ENCODE data around the gene PRPH.
"Not testable (repeated sequence)": the region's sequence is repeated elsewhere in the genome, so short reads cannot be mapped to it uniquely, and the experiment has no call there.

PRPH gene

GRCh38 chr12:49332891-49333371 is 38.0 kb downstream of the PRPH start:
- no peak for TF ChIP-seq CTCF (IDR thresholded peaks at IDR 0.05; ENCODE audit: borderline replicate concordance, insufficient read depth, low read depth, low read length)
- H3K4me3 ChIP-seq (ENCODE audit: low read depth, low read length): no peak overlapping the region

GRCh38 chr12:49333778-49334177 is 38.8 kb downstream of the PRPH start:
- H3K4me3 ChIP-seq (ENCODE audit: low read depth, low read length): not testable (repeated sequence)

- TF ChIP-seq CTCF (IDR thresholded peaks at IDR 0.05; ENCODE audit: borderline replicate concordance, insufficient read depth, low read depth, low read length): no peak
- H3K4me3 ChIP-seq (ENCODE audit: low read depth, low read length): no peak overlapping the region
These were observed 39.3 kb downstream of the PRPH start for GRCh38 chr12:49334226-49334625.

GRCh38 chr12:49334681-49335080 is 39.7 kb downstream of the PRPH start:
- no peak for TF ChIP-seq CTCF (IDR thresholded peaks at IDR 0.05; ENCODE audit: borderline replicate concordance, insufficient read depth, low read depth, low read length)
- H3K4me3 ChIP-seq (ENCODE audit: low read depth, low read length): no peak overlapping the region

GRCh38 chr12:49335118-49335954 is 40.4 kb downstream of the PRPH start:
- no peak overlapping the region for H3K4me3 ChIP-seq (ENCODE audit: low read depth, low read length)
- TF ChIP-seq CTCF (IDR thresholded peaks at IDR 0.05; ENCODE audit: borderline replicate concordance, insufficient read depth, low read depth, low read length): no peak

GRCh38 chr12:49335955-49336644 is 41.2 kb downstream of the PRPH start:
- H3K4me3 ChIP-seq (ENCODE audit: low read depth, low read length): no peak overlapping the region
- TF ChIP-seq CTCF (IDR thresholded peaks at IDR 0.05; ENCODE audit: borderline replicate concordance, insufficient read depth, low read depth, low read length): no peak

- no peak within 1 kb of the TSS for H3K4me3 ChIP-seq (ENCODE audit: low read depth, low read length)
- peak; percentile 96 for TF ChIP-seq CTCF (IDR thresholded peaks at IDR 0.05; ENCODE audit: borderline replicate concordance, insufficient read depth, low read depth, low read length)
These were observed 42.0 kb downstream of the PRPH start, which contains the start of gene C1QL4 for GRCh38 chr12:49336645-49337584. Gene C1QL4 (minus strand): TSS chr12:49337188. CDS start chr12:49336477, 711 bp downstream.

All from GM12875 (cell line).